Measurements from ENCODE around the gene EXOSC10. TPM values are rescaled to one million over a fixed set of nuclear protein-coding genes. Genes with fewer than 3 reads are reported as not detected.

The EXOSC10 gene
- total and polyA plus RNA-seq, 2 experiments from 2014 or later = 52.3 to 69.3 TPM

- H3K9me3 ChIP-seq (ENCODE audit: low read depth) = no peaks in the 10 kb centered on the region
- DNase-seq (ENCODE audit: low read depth in 1 of 2, low spot score in 1 of 2) = no peak
- TF ChIP-seq CTCF (IDR thresholded peaks at IDR 0.05; ENCODE audit: low read depth, low read length) = no peak
- no peaks in the 10 kb centered on the region for H3K27me3 ChIP-seq
- H3K27ac ChIP-seq = no peak overlapping the region
- H3K4me1 ChIP-seq (ENCODE audit: low read depth) = no peaks in the 10 kb centered on the region
- no peak overlapping the region for H3K4me3 ChIP-seq
- H3K36me3 ChIP-seq = peaks cover 68% of the 10 kb centered on the region
Observed at GRCh38 chr1:11126569-11126968, 26.9 kb upstream of the EXOSC10 start.

DNA sequence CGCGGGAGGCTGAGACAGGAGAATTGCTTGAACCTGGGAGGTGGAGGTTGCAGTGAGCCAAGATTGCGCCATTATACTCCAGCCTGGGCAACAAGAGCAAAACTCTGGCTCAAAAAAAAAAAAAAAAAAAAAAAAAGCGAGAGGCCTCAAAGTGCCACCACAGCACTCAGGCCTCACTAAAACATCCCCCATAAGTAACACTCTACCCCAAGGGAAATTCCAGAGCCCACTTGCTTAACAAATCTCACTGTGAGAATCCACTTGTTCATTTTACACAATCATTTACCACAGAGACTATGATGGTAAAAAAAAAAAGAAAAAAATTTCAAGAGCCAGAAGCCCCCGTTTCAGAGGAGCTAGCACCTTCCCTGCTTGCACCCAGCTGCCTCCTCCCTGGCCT lies 26.3 kb upstream of the EXOSC10 start:
- peaks cover 70% of the 10 kb centered on the region for H3K36me3 ChIP-seq
- no peaks in the 10 kb centered on the region for H3K27me3 ChIP-seq
- no peaks in the 10 kb centered on the region for H3K9me3 ChIP-seq (ENCODE audit: low read depth)
- no peaks in the 10 kb centered on the region for H3K4me1 ChIP-seq (ENCODE audit: low read depth)
- no peak overlapping the region for H3K27ac ChIP-seq
- no peak for TF ChIP-seq CTCF (IDR thresholded peaks at IDR 0.05; ENCODE audit: low read depth, low read length)
- H3K4me3 ChIP-seq = no peak overlapping the region
- no peak for DNase-seq (ENCODE audit: low read depth in 1 of 2, low spot score in 1 of 2)

GRCh38 chr1:11124965-11125364 lies 25.3 kb upstream of the EXOSC10 start:
- H3K9me3 ChIP-seq (ENCODE audit: low read depth) = no peaks in the 10 kb centered on the region
- no peaks in the 10 kb centered on the region for H3K4me1 ChIP-seq (ENCODE audit: low read depth)
- no peak overlapping the region for H3K4me3 ChIP-seq
- H3K27ac ChIP-seq = no peak overlapping the region
- no peaks in the 10 kb centered on the region for H3K27me3 ChIP-seq
- peaks cover 65% of the 10 kb centered on the region for H3K36me3 ChIP-seq
- TF ChIP-seq CTCF (IDR thresholded peaks at IDR 0.05; ENCODE audit: low read depth, low read length) = no peak
- no peak for DNase-seq (ENCODE audit: low read depth in 1 of 2, low spot score in 1 of 2)

- Histone ChIP-seq H3K4me3 (no peak overlapping the region), H3K36me3 (peaks cover 43% of the 10 kb centered on the region)
- no peak for TF ChIP-seq CTCF (IDR thresholded peaks at IDR 0.05; ENCODE audit: low read depth, low read length)
Observed at GRCh38 chr1:11116318-11116717, 16.6 kb upstream of the EXOSC10 start.

DNA sequence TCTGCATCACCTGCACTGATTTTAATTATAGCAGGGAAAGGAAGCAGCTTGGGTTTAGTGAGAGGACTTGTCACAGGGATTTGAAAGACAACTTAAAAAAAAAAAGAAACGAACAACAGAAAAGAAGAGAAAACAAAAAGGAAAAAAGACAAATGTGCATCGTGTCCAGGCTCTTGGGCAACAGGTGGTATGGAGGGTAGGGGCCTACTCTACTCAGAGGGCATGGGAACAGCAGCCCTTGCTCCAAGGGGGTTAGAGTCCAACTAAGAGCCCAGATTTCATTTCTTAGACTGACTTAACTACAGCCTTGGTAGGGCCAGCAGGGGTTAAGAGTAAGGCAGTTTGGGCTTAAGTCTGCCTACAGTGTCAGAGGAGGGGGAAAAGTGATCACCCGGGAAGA lies 15.3 kb upstream of the EXOSC10 start:
- H3K4me3 ChIP-seq = no peak overlapping the region

More at GRCh38 chr1:11116318-11116717, 16.6 kb upstream of the EXOSC10 start:
- Histone ChIP-seq H3K27me3 (no peaks in the 10 kb centered on the region), H3K9me3 (ENCODE audit: low read depth) (no peaks in the 10 kb centered on the region), H3K4me1 (ENCODE audit: low read depth) (no peaks in the 10 kb centered on the region), H3K27ac (no peak overlapping the region)
- DNase-seq (ENCODE audit: low read depth in 1 of 2, low spot score in 1 of 2) = no peak

More for the DNA sequence above, 15.3 kb upstream of the EXOSC10 start:
- Histone ChIP-seq H3K4me1 (ENCODE audit: low read depth) (no peaks in the 10 kb centered on the region), H3K27me3 (no peaks in the 10 kb centered on the region), H3K36me3 (peaks cover 38% of the 10 kb centered on the region), H3K9me3 (ENCODE audit: low read depth) (no peaks in the 10 kb centered on the region), H3K27ac (no peak overlapping the region)
- no peak for DNase-seq (ENCODE audit: low read depth in 1 of 2, low spot score in 1 of 2)
- no peak for TF ChIP-seq CTCF (IDR thresholded peaks at IDR 0.05; ENCODE audit: low read depth, low read length)
